HepG2 (cell line): ENCODE measurements around the gene B3GNT9. TPM values are rescaled to one million over a fixed set of nuclear protein-coding genes. Genes with fewer than 3 reads are reported as not detected.

ENCODE experiments used
- ATAC-seq: fragments of 200-7000 bp; cut with Tn5 transposase; 3 replicates; pipeline ENCODE4 v1.9.1; 2020; ENCODE audit warnings: mild to moderate bottlenecking, moderate library complexity
- BruUV-seq: library from RNA; stranded (reverse); fragments of 400-500 nt; replicated peaks from 2 replicates; lab custom pipeline; 2021; lab: Mats Ljungman, UMichigan
- CTCF ChIA-PET: fragments of 300-600 bp; formaldehyde crosslinking; extraction: SDS; loops from one replicate; lab custom pipeline; 2021; ENCODE audit warnings: low total read pairs, inconsistent platforms, low intra/inter-chr PET ratio; lab: Yijun Ruan, JAX
- POLR2A ChIA-PET: fragments of 350-600 bp; sonication (Branson Sonifier 250); formaldehyde crosslinking; loops from one replicate; lab custom pipeline; 2020; ENCODE audit warnings: antibody characterized with exemption, inconsistent platforms; lab: Yijun Ruan, JAX
- DNase-seq: peaks from one replicate; pipeline ENCODE4 v3.0.0-alpha.2; 2015; ENCODE audit warnings: low spot score
- FAIRE-seq: peaks from 3 replicates; lab custom pipeline; 2011; peaks lifted over from hg19 to GRCh38; lab: Jason Lieb, UNC
- H2AFZ ChIP-seq: one replicate; pipeline ENCODE4 v1.6.1; 2011; ENCODE audit warnings: low read length, inconsistent platforms
- H3K27ac ChIP-seq: fragments of 300-600 bp; 3 replicates; pipeline ENCODE4 v1.8.0; 2011; ENCODE audit warnings: mixed run types, mild to moderate bottlenecking, mixed read lengths, low read length, inconsistent platforms; ENCODE audit not compliant: insufficient read depth; ENCODE audit errors: extremely low read length
- H3K27me3 ChIP-seq, 2 experiments: fragments of 200-600 bp in 1 of 2; 2 replicates in 1 of 2; 3 replicates in 1 of 2; pipeline versions ENCODE4 v1.6.0 to v1.8.0; 2011; ENCODE audit warnings: low read length in 2 of 2, mild to moderate bottlenecking in 2 of 2, moderate library complexity in 2 of 2, inconsistent platforms in 1 of 2; ENCODE audit not compliant: insufficient read depth in 2 of 2, control insufficient read depth in 1 of 2
- H3K36me3 ChIP-seq, 2 experiments: fragments of 200-600 bp in 1 of 2; replicated peaks in 1 of 2; 2 replicates in 1 of 2; 3 replicates in 1 of 2; pipeline versions ENCODE4 v1.5.1 to v1.8.0; 2011; ENCODE audit warnings: low read length in 2 of 2, inconsistent platforms in 1 of 2; ENCODE audit not compliant: insufficient read depth in 2 of 2, control insufficient read depth in 1 of 2
- H3K4me1 ChIP-seq: 2 replicates; pipeline ENCODE4 v1.5.1; 2012; ENCODE audit warnings: low read length, inconsistent platforms; ENCODE audit not compliant: insufficient read depth
- H3K4me2 ChIP-seq: 2 replicates; pipeline ENCODE4 v1.6.0; 2011; ENCODE audit warnings: low read depth, low read length, inconsistent platforms
- H3K4me3 ChIP-seq, 3 experiments: fragments of 200-600 bp in 1 of 3; sonication (generic), shearing (Covaris generic) in 1 of 3; replicated peaks in 1 of 3; 2 replicates each; pipeline ENCODE4 v1.5.1; 2011 to 2016; ENCODE audit warnings: low read length in 3 of 3, inconsistent platforms in 2 of 3, low read depth in 2 of 3, mild to moderate bottlenecking in 2 of 3, control low read depth in 1 of 3, mixed read lengths in 1 of 3; ENCODE audit not compliant: insufficient read depth in 1 of 3
- H3K79me2 ChIP-seq: one replicate; pipeline ENCODE4 v1.6.1; 2011; ENCODE audit warnings: low read length, inconsistent platforms; ENCODE audit not compliant: insufficient read depth
- H3K9ac ChIP-seq: 2 replicates; pipeline ENCODE4 v1.6.0; 2011; ENCODE audit warnings: mild to moderate bottlenecking, low read depth, low read length, inconsistent platforms; ENCODE audit not compliant: insufficient read depth
- H3K9me3 ChIP-seq: 2 replicates; pipeline ENCODE4 v1.5.1; 2012; ENCODE audit warnings: mild to moderate bottlenecking, low read length
- H4K20me1 ChIP-seq: 2 replicates; pipeline ENCODE4 v1.6.0; 2011; ENCODE audit warnings: inconsistent platforms, mild to moderate bottlenecking, low read length, moderate library complexity; ENCODE audit not compliant: insufficient read depth
- CREB3 ChIP-seq: sonication (generic); formaldehyde crosslinking; IDR thresholded peaks from 2 replicates; pipeline ENCODE4 v1.5.0; 2020; ENCODE audit warnings: missing genetic modification reagents
- CSRNP1 ChIP-seq: sonication (generic); formaldehyde crosslinking; IDR thresholded peaks from 2 replicates; pipeline ENCODE4 v1.8.1; 2023; ENCODE audit warnings: mild to moderate bottlenecking, missing genetic modification reagents
- ELF4 ChIP-seq: sonication (generic); formaldehyde crosslinking; IDR thresholded peaks from 2 replicates; pipeline ENCODE4 v1.5.0; 2020; ENCODE audit warnings: missing genetic modification reagents, mild to moderate bottlenecking, moderate library complexity, borderline replicate concordance
- HNF1B ChIP-seq: sonication (generic); formaldehyde crosslinking; IDR thresholded peaks from 2 replicates; pipeline ENCODE4 v1.5.1; 2020; ENCODE audit warnings: mild to moderate bottlenecking, moderate library complexity, missing genetic modification reagents
- HNF4G ChIP-seq, 2 experiments: sonication (generic) in 1 of 2; formaldehyde crosslinking in 1 of 2; IDR thresholded peaks; 2 replicates each; pipeline versions ENCODE4 v1.4.0 to v1.6.1; 2011 to 2020; ENCODE audit warnings: borderline replicate concordance in 2 of 2, low read depth in 2 of 2, mild to moderate bottlenecking in 2 of 2, low read length in 1 of 2, missing genetic modification reagents in 1 of 2, moderate library complexity in 1 of 2
- RARG ChIP-seq: sonication (generic); formaldehyde crosslinking; IDR thresholded peaks from 2 replicates; pipeline ENCODE4 v1.4.0; 2020; ENCODE audit warnings: low read depth, mild to moderate bottlenecking, missing genetic modification reagents
- SIN3A ChIP-seq: IDR thresholded peaks from 2 replicates; pipeline ENCODE4 v1.6.1; 2011; ENCODE audit warnings: low read depth, mild to moderate bottlenecking, control low read depth, low read length, borderline replicate concordance
- ZMAT3 ChIP-seq: sonication (generic); formaldehyde crosslinking; conservative IDR thresholded peaks from 2 replicates; pipeline ENCODE4 v1.7.0; 2021; ENCODE audit warnings: missing genetic modification reagents
- ZNF17 ChIP-seq: sonication (generic); formaldehyde crosslinking; IDR thresholded peaks from 2 replicates; pipeline ENCODE4 v1.5.0; 2020; ENCODE audit warnings: mild to moderate bottlenecking, missing genetic modification reagents
- ZNF660 ChIP-seq: sonication (generic); formaldehyde crosslinking; IDR thresholded peaks from 2 replicates; pipeline ENCODE4 v1.5.1; 2020; ENCODE audit warnings: mild to moderate bottlenecking, low read depth, missing genetic modification reagents, borderline replicate concordance
- ZNF746 ChIP-seq: sonication (generic); formaldehyde crosslinking; IDR thresholded peaks from 2 replicates; pipeline ENCODE4 v1.8.0; 2022; ENCODE audit warnings: mild to moderate bottlenecking, missing genetic modification reagents
- ZNF788 ChIP-seq: sonication (generic); formaldehyde crosslinking; IDR thresholded peaks from 2 replicates; pipeline ENCODE4 v1.5.0; 2020; ENCODE audit warnings: mild to moderate bottlenecking, missing genetic modification reagents, borderline replicate concordance
- WGBS: methylation state at CpG from one replicate; pipeline ENCODE4 v1.1.6; 2017; ENCODE audit warnings: low lambda C conversion rate; 5-methylcytosine and 5-hydroxymethylcytosine counted together
- in situ Hi-C: cut with HindIII; loops from 2 replicates; pipeline ENCODE4 v1.10.0; 2017; ENCODE audit warnings: low pct_unique_long_range_greater_than_20kb; ENCODE audit not compliant: extremely low pct_ligation_motif_present
- intact Hi-C: fragments of 100-400 bp; cut with micrococcal nuclease; formaldehyde crosslinking; loops from one replicate; pipeline ENCODE4 v1.10.0; 2022; ENCODE audit not compliant: unreplicated experiment
- polyA plus RNA-seq, 8 experiments: library from polyadenylated mRNA; depleted of rRNA in 3 of 8; stranded (reverse) in 7 of 8; unstranded in 1 of 8; fragments of >200 nt; fragmentation: Illumina TruSeq in 4 of 8; extraction: Trizol in 4 of 8; gene quantifications; 2 replicates each; pipeline versions ENCODE4 v1.2.1 to v1.2.3, GENCODE V29; 2011 to 2016; ENCODE audit warnings: low read depth in 4 of 8, missing spikeins in 1 of 8, mixed read lengths in 1 of 8; ENCODE audit not compliant: insufficient read depth in 1 of 8
- total RNA-seq, 5 experiments: library from RNA; depleted of rRNA; stranded (reverse); fragments of >200 nt; fragmentation: Illumina TruSeq; extraction: Trizol; gene quantifications; 2 replicates each; pipeline ENCODE4 v1.2.3, GENCODE V29; 2016; ENCODE audit warnings: low read depth in 1 of 5

B3GNT9 gene
- total and polyA plus RNA-seq, 2 of the 13 experiments (the other 11 are each of a cell fraction or from before 2014, with no cell fraction given) = 1.5 to 3.1 TPM

- TF ChIP-seq HNF1B (CRISPR knock-in tag) (peak; percentile 61; the same call in 1 of the 2 replicates), ZNF660 (CRISPR knock-in tag) (no peak), ZMAT3 (CRISPR knock-in tag) (0 out of 2 replicates have a peak, but pooled peaks have one; percentile 6), ELF4 (no peak), ZNF17 (CRISPR knock-in tag) (no peak), RARG (CRISPR knock-in tag) (no peak)
- TF ChIP-seq, all 625 proteins: peak for 14
Observed at GRCh38 chr16:67111951-67112444, 38.8 kb downstream of the B3GNT9 start (continued).

- Histone ChIP-seq H3K4me1 (peaks cover 48% of the 10 kb centered on the region), H3K4me3 (peak within 1 kb of the TSS; percentile 81 to 99 (median 83)), H3K4me2 (peak within 1 kb of the TSS; percentile 98), H4K20me1 (peaks cover 3% of the 10 kb centered on the region), H3K9me3 (no peaks in the 10 kb centered on the region), H3K9ac (peak within 1 kb of the TSS; percentile 92), H3K36me3 (no peaks in the 10 kb centered on the region; a peak in 1 of 5 replicates), H3K27ac (peak within 1 kb of the TSS; percentile 90), H3K27me3 (no peaks in the 10 kb centered on the region; a peak in 1 of 5 replicates), H3K79me2 (peaks cover 42% of the 10 kb centered on the region), H2AFZ (no peak within 1 kb of the TSS)
- under 1% methylated on average over 28 of the region's 63 CpGs for WGBS
- intact Hi-C loops (loop anchor here (2.0 kb wide), 3 partner anchors 45 to 91 kb away; no protein-coding TSS in a partner anchor), in situ Hi-C loops (no loop called here)
- POLR2A ChIA-PET = interaction anchor here (0.9 to 4.3 kb wide), 7 partner anchors 8 to 92 kb away, joined by 3 to 31 read pairs (median 4); partner anchors contain the start of genes B3GNT9 and NOL3
- no TSS peak for BruUV-seq
- CTCF ChIA-PET = interaction anchor here (1.2 kb wide), 1 partner anchor 46 kb away, joined by 3 read pairs; no protein-coding TSS in a partner anchor
- FAIRE-seq (peak; percentile 73), DNase-seq (peak; percentile 86), ATAC-seq (peak; percentile 79)
- TF ChIP-seq SIN3A = peak; percentile 78; the same call in 1 of the 2 replicates
- TF ChIP-seq ZNF746 (CRISPR knock-in tag) = peak; percentile 84
- TF ChIP-seq HNF4G (IDR thresholded peaks at IDR 0.05; ENCODE audit: borderline replicate concordance, low read depth, low read length) = peak; percentile 48; the same call in 1 of the 2 replicates
- TF ChIP-seq HNF4G (CRISPR knock-in tag; IDR thresholded peaks at IDR 0.05; ENCODE audit: borderline replicate concordance, low read depth) = peak; percentile 68; the same call in 1 of the 2 replicates
- TF ChIP-seq CREB3 (CRISPR knock-in tag) = peak; percentile 89; the same call in 1 of the 2 replicates
- TF ChIP-seq CSRNP1 = peak; percentile 22; the same call in 1 of the 2 replicates
- TF ChIP-seq ZNF788 (CRISPR knock-in tag) = peak; percentile 87
Observed at GRCh38 chr16:67109407-67110135, 41.2 kb downstream of the B3GNT9 start, which contains the start of gene PHAF1. Gene PHAF1 (plus strand): TSS chr16:67109941. CDS start chr16:67110176, 235 bp downstream.
